Testis (tissue), 2 donors: ENCODE results near the gene AP2A2.

Experiments
- CTCF ChIP-seq, 3 experiments: fragments of 450-650 bp in 2 of 3; fragments of 200-600 bp in 1 of 3; sonication (generic) in 1 of 3; IDR thresholded peaks; one replicate each; pipeline ENCODE4 v1.5.1; 2016 to 2019; ENCODE audit warnings: antibody characterized with exemption in 3 of 3, mild to moderate bottlenecking in 2 of 3, moderate library complexity in 1 of 3
- POLR2A ChIP-seq: fragments of 450-650 bp; IDR thresholded peaks from one replicate; pipeline ENCODE4 v1.6.1; 2017; ENCODE audit warnings: antibody characterized with exemption, mild to moderate bottlenecking, moderate library complexity

- no peak for TF ChIP-seq CTCF (IDR thresholded peaks at IDR 0.05)
- TF ChIP-seq POLR2A = no peak
These were observed 59.7 kb downstream of the AP2A2 start for GRCh38 chr11:985406-985805.
